Liver (tissue), 9 donors: ENCODE measurements around the gene CUEDC1. TPM values are rescaled to one million over a fixed set of nuclear protein-coding genes. Genes with fewer than 3 reads are reported as not detected.

Source experiments
- DNase-seq: peaks from one replicate; pipeline ENCODE4 v3.0.0-alpha.2; 2017; ENCODE audit warnings: low spot score
- H3K27ac ChIP-seq, 2 donors: one replicate each; pipeline ENCODE4 v1.7.0; 2013; ENCODE audit warnings: inconsistent platforms in 2 of 2, low read length in 2 of 2, control low read depth in 1 of 2, low read depth in 1 of 2, mild to moderate bottlenecking in 1 of 2
- H3K27me3 ChIP-seq, 4 donors: one replicate each; pipeline versions ENCODE4 v1.6.1 to v1.7.0; 2013; ENCODE audit warnings: low read length in 3 of 4, inconsistent platforms in 1 of 4, mild to moderate bottlenecking in 1 of 4, moderate library complexity in 1 of 4; ENCODE audit not compliant: control insufficient read depth in 4 of 4, insufficient read depth in 4 of 4
- H3K36me3 ChIP-seq, 4 donors: one replicate each; pipeline versions ENCODE4 v1.6.1 to v1.7.0; 2013; ENCODE audit warnings: low read length in 3 of 4, mild to moderate bottlenecking in 3 of 4, low read depth in 1 of 4, moderate library complexity in 1 of 4; ENCODE audit not compliant: control insufficient read depth in 4 of 4, insufficient read depth in 3 of 4
- H3K4me1 ChIP-seq, 4 donors: one replicate each; pipeline versions ENCODE4 v1.6.1 to v1.7.0; 2013; ENCODE audit warnings: low read length in 3 of 4, mild to moderate bottlenecking in 3 of 4, moderate library complexity in 1 of 4; ENCODE audit not compliant: control insufficient read depth in 4 of 4, insufficient read depth in 4 of 4
- H3K4me3 ChIP-seq, 3 donors: one replicate each; pipeline versions ENCODE4 v1.6.1 to v1.7.0; 2013; ENCODE audit warnings: low read length in 3 of 3, control low read depth in 1 of 3, low read depth in 1 of 3, mild to moderate bottlenecking in 1 of 3
- H3K9ac ChIP-seq, 2 donors: one replicate each; pipeline ENCODE4 v1.7.0; 2013; ENCODE audit warnings: low read length in 2 of 2, mild to moderate bottlenecking in 2 of 2, moderate library complexity in 2 of 2, control low read depth in 1 of 2, low read depth in 1 of 2
- H3K9me3 ChIP-seq, 4 donors: one replicate each; pipeline versions ENCODE4 v1.6.1 to v1.7.0; 2013; ENCODE audit warnings: low read length in 3 of 4; ENCODE audit not compliant: control insufficient read depth in 4 of 4
- CTCF ChIP-seq: fragments of 150-350 bp; IDR thresholded peaks from 2 replicates; pipeline ENCODE4 v1.5.1; 2017; ENCODE audit warnings: improper control_type of control experiment, low read depth, low read length; ENCODE audit not compliant: missing input control
- EGR1 ChIP-seq, 2 donors: IDR thresholded peaks; 2 replicates each; pipeline ENCODE4 v1.6.1; 2016 to 2018; ENCODE audit warnings: antibody characterized with exemption in 2 of 2, low read depth in 2 of 2
- FOXA1 ChIP-seq: IDR thresholded peaks from 2 replicates; pipeline ENCODE4 v1.6.1; 2016; ENCODE audit warnings: antibody characterized with exemption
- FOXA2 ChIP-seq: IDR thresholded peaks from 2 replicates; pipeline ENCODE4 v1.6.1; 2016; ENCODE audit warnings: antibody characterized with exemption
- GABPA ChIP-seq, 2 donors: IDR thresholded peaks in 1 of 2; conservative IDR thresholded peaks in 1 of 2; 2 replicates each; pipeline ENCODE4 v1.6.1; 2016; ENCODE audit warnings: antibody characterized with exemption in 2 of 2, mild to moderate bottlenecking in 1 of 2, moderate library complexity in 1 of 2
- HNF4A ChIP-seq, 2 donors: conservative IDR thresholded peaks; 2 replicates each; pipeline ENCODE4 v1.6.1; 2016; ENCODE audit warnings: antibody characterized with exemption in 2 of 2, mild to moderate bottlenecking in 2 of 2
- HNF4G ChIP-seq: IDR thresholded peaks from 2 replicates; pipeline ENCODE4 v1.6.1; 2016; ENCODE audit warnings: antibody characterized with exemption
- JUND ChIP-seq, 2 donors: IDR thresholded peaks; 2 replicates each; pipeline ENCODE4 v1.6.1; 2016; ENCODE audit warnings: antibody characterized with exemption in 2 of 2
- MAX ChIP-seq: IDR thresholded peaks from 2 replicates; pipeline ENCODE4 v1.6.1; 2016; ENCODE audit warnings: antibody characterized with exemption
- NR2F2 ChIP-seq: IDR thresholded peaks from 2 replicates; pipeline ENCODE4 v1.6.1; 2016; ENCODE audit warnings: antibody characterized with exemption
- RAD21 ChIP-seq, 2 donors: IDR thresholded peaks; 2 replicates each; pipeline ENCODE4 v1.6.1; 2016; ENCODE audit warnings: antibody characterized with exemption in 2 of 2, mild to moderate bottlenecking in 2 of 2
- RXRA ChIP-seq, 2 donors: IDR thresholded peaks; 2 replicates each; pipeline ENCODE4 v1.6.1; 2017 to 2018; ENCODE audit warnings: antibody characterized with exemption in 2 of 2, mild to moderate bottlenecking in 1 of 2
- SP1 ChIP-seq: IDR thresholded peaks from 2 replicates; pipeline ENCODE4 v1.6.1; 2018; ENCODE audit warnings: antibody characterized with exemption, mild to moderate bottlenecking
- YY1 ChIP-seq: IDR thresholded peaks from 2 replicates; pipeline ENCODE4 v1.6.1; 2016; ENCODE audit warnings: antibody characterized with exemption, mild to moderate bottlenecking
- WGBS: extraction: QIAGEN DNeasy Blood & Tissue Kit; methylation state at CpG from one replicate; pipeline ENCODE4 v1.1.7; 2013; 5-methylcytosine and 5-hydroxymethylcytosine counted together
- polyA plus RNA-seq, 2 donors: library from polyadenylated mRNA; stranded (reverse) in 1 of 2; unstranded in 1 of 2; fragments of 200-250 nt in 1 of 2; fragments of >200 nt in 1 of 2; fragmentation: Nextera tagmentation in 1 of 2; extraction: Ambion mirVana in 1 of 2; gene quantifications; one replicate each; pipeline versions ENCODE4 v1.2.1 to v1.2.3, GENCODE V29; 2013 to 2015
- total RNA-seq, 2 donors: library from RNA; depleted of rRNA; stranded (reverse); fragments of >200 nt; gene quantifications; one replicate each; pipeline ENCODE4 v1.2.3, GENCODE V29; 2014
- TF ChIP-seq, protein P1 (sequence below): IDR thresholded peaks from 2 replicates; pipeline ENCODE4 v1.6.1; 2016; ENCODE audit warnings: antibody characterized with exemption
- TF ChIP-seq, protein P2 (sequence below): IDR thresholded peaks from 2 replicates; pipeline ENCODE4 v1.6.1; 2016; ENCODE audit warnings: antibody characterized with exemption
- TF ChIP-seq, protein P3 (sequence below): IDR thresholded peaks from 2 replicates; pipeline ENCODE4 v1.6.1; 2016; ENCODE audit warnings: antibody characterized with exemption, mild to moderate bottlenecking
- donor health status: healthy.
- donor health status: healthy.
- donor health status: healthy.
- donor health status: healthy.
- donor health status: healthy.

CUEDC1 gene
- total and polyA plus RNA-seq, 4 donors = 2.6 to 4.9 (median 3.4) TPM

- H3K9me3 ChIP-seq = no peaks in the 10 kb centered on the region
- DNase-seq = peak; percentile 22
- TF ChIP-seq NR2F2 (no peak), HNF4A (conservative IDR thresholded peaks at IDR 0.05) (no peak), MAX (no peak), FOXA2 (no peak), EGR1 (IDR thresholded peaks at IDR 0.05; ENCODE audit: low read depth in 2 of 2) (no peak)
- TF ChIP-seq, protein P1, sequence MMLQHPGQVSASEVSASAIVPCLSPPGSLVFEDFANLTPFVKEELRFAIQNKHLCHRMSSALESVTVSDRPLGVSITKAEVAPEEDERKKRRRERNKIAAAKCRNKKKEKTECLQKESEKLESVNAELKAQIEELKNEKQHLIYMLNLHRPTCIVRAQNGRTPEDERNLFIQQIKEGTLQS = no peak
- H3K4me1 ChIP-seq = peaks cover 8 to 24% (median 19%) of the 10 kb centered on the region in 4 donors
- no peaks in the 10 kb centered on the region for H3K27me3 ChIP-seq
- H3K9ac ChIP-seq = no peak overlapping the region
- H3K36me3 ChIP-seq = no peaks in the 10 kb centered on the region
- H3K27ac ChIP-seq = no peak overlapping the region
- WGBS = 72% methylated on average over 13 of the region's 13 CpGs
- H3K4me3 ChIP-seq = no peak overlapping the region
These were observed 1.3 kb upstream of the CUEDC1 start for GRCh38 chr17:57956291-57957119.

DNA sequence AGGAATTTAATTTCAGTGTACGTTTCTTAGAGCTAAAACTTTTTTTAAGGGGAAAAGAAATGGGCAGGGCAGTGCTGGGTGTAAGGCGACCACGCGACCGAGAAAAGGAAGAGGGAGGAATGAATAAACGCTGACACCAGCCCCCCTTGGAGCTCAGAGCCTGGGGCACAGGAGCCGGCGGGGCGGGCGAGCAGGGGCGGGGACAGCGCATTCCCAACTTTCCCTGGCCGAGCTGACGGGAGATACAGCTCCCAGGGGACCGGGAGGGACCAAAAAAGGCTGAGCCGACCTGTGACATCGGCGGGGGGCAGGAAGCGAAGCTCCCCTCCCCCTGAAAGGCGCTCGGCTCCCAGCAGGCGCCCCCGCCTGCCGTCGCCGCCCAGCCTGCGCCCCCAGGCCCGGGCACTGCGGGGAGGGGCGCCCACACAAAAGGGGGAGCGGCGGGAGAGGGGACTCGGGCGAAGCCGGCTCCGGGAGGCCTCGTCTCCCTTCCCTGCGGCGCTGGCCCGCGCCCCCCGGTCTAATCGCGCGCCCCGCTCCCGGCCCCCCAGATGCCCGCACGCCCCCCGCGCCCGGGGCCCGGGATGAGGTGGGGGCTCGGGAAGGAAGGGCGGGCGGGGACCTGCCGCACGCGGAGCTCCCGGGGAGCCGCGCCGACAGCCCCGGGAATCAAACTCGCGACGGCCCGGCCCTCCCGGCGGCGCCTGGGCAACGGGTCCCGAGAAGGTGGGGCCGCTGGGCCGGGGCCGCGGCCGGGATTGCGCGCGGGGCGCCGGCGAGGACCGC, 622 bp downstream of the CUEDC1 start:
- 4% methylated on average over 85 of the region's 85 CpGs for WGBS
- Histone ChIP-seq H3K36me3 (no peaks in the 10 kb centered on the region), H3K4me3 (peak overlapping the region; percentile 46 to 89 (median 62)), H3K27me3 (no peaks in the 10 kb centered on the region), H3K9ac (no peak overlapping the region), H3K9me3 (no peaks in the 10 kb centered on the region), H3K27ac (peak overlapping the region; percentile 57 to 69), H3K4me1 (peaks cover 8 to 24% (median 20%) of the 10 kb centered on the region in 4 donors)
- no peak for TF ChIP-seq SP1
- no peak for TF ChIP-seq CTCF
- TF ChIP-seq, protein P2, sequence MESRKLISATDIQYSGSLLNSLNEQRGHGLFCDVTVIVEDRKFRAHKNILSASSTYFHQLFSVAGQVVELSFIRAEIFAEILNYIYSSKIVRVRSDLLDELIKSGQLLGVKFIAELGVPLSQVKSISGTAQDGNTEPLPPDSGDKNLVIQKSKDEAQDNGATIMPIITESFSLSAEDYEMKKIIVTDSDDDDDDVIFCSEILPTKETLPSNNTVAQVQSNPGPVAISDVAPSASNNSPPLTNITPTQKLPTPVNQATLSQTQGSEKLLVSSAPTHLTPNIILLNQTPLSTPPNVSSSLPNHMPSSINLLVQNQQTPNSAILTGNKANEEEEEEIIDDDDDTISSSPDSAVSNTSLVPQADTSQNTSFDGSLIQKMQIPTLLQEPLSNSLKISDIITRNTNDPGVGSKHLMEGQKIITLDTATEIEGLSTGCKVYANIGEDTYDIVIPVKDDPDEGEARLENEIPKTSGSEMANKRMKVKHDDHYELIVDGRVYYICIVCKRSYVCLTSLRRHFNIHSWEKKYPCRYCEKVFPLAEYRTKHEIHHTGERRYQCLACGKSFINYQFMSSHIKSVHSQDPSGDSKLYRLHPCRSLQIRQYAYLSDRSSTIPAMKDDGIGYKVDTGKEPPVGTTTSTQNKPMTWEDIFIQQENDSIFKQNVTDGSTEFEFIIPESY = no peak
- TF ChIP-seq JUND (IDR thresholded peaks at IDR 0.05) = no peak
- no peak for TF ChIP-seq MAX
- TF ChIP-seq FOXA1 = no peak
- no peak for TF ChIP-seq HNF4A (conservative IDR thresholded peaks at IDR 0.05)
- no peak for TF ChIP-seq YY1
- TF ChIP-seq, protein P1 = no peak
- TF ChIP-seq FOXA2 = no peak
- TF ChIP-seq NR2F2 = no peak
- TF ChIP-seq RXRA (IDR thresholded peaks at IDR 0.05) = no peak
- TF ChIP-seq GABPA (IDR thresholded peaks at IDR 0.05 in 1 of 2, conservative IDR thresholded peaks at IDR 0.05 in 1 of 2) = no peak
- TF ChIP-seq, protein P3, sequence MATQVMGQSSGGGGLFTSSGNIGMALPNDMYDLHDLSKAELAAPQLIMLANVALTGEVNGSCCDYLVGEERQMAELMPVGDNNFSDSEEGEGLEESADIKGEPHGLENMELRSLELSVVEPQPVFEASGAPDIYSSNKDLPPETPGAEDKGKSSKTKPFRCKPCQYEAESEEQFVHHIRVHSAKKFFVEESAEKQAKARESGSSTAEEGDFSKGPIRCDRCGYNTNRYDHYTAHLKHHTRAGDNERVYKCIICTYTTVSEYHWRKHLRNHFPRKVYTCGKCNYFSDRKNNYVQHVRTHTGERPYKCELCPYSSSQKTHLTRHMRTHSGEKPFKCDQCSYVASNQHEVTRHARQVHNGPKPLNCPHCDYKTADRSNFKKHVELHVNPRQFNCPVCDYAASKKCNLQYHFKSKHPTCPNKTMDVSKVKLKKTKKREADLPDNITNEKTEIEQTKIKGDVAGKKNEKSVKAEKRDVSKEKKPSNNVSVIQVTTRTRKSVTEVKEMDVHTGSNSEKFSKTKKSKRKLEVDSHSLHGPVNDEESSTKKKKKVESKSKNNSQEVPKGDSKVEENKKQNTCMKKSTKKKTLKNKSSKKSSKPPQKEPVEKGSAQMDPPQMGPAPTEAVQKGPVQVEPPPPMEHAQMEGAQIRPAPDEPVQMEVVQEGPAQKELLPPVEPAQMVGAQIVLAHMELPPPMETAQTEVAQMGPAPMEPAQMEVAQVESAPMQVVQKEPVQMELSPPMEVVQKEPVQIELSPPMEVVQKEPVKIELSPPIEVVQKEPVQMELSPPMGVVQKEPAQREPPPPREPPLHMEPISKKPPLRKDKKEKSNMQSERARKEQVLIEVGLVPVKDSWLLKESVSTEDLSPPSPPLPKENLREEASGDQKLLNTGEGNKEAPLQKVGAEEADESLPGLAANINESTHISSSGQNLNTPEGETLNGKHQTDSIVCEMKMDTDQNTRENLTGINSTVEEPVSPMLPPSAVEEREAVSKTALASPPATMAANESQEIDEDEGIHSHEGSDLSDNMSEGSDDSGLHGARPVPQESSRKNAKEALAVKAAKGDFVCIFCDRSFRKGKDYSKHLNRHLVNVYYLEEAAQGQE = no peak
- no peak for TF ChIP-seq EGR1 (IDR thresholded peaks at IDR 0.05; ENCODE audit: low read depth in 2 of 2)
- TF ChIP-seq HNF4G = no peak
- no peak for TF ChIP-seq RAD21 (IDR thresholded peaks at IDR 0.05)
- DNase-seq = no peak
